Ishikawa (cell line): Measurements from ENCODE around the gene RAD51B.

Source experiments
- CEBPB ChIP-seq: IDR thresholded peaks from 2 replicates; pipeline ENCODE4 v1.6.1; 2012
- CREB1 ChIP-seq: IDR thresholded peaks from 2 replicates; pipeline ENCODE4 v1.6.1; 2012; ENCODE audit warnings: low read depth
- EGR1 ChIP-seq: IDR thresholded peaks from 2 replicates; pipeline ENCODE4 v1.6.1; 2012
- EP300 ChIP-seq: IDR thresholded peaks from 2 replicates; pipeline ENCODE4 v1.6.1; 2012; ENCODE audit warnings: borderline replicate concordance
- FOXM1 ChIP-seq: IDR thresholded peaks from 2 replicates; pipeline ENCODE4 v1.6.1; 2012; ENCODE audit warnings: low read depth, borderline replicate concordance
- NFIC ChIP-seq: IDR thresholded peaks from 2 replicates; pipeline ENCODE4 v1.6.1; 2012
- RAD21 ChIP-seq: IDR thresholded peaks from 2 replicates; pipeline ENCODE4 v1.6.1; 2012; ENCODE audit warnings: low read depth
- TAF1 ChIP-seq: IDR thresholded peaks from 2 replicates; pipeline ENCODE4 v1.6.1; 2012; ENCODE audit warnings: low read depth, mild to moderate bottlenecking
- TCF12 ChIP-seq: IDR thresholded peaks from 2 replicates; pipeline ENCODE4 v1.6.1; 2012; ENCODE audit warnings: low read depth
- TEAD4 ChIP-seq: IDR thresholded peaks from 2 replicates; pipeline ENCODE4 v1.6.1; 2012
- YY1 ChIP-seq: IDR thresholded peaks from 2 replicates; pipeline ENCODE4 v1.6.1; 2012; ENCODE audit warnings: low read depth
- ZBTB7A ChIP-seq: IDR thresholded peaks from 2 replicates; pipeline ENCODE4 v1.6.1; 2012; ENCODE audit warnings: low read depth
- TF ChIP-seq, protein P1 (sequence below): IDR thresholded peaks from 2 replicates; pipeline ENCODE4 v1.6.1; 2012; ENCODE audit warnings: low read depth, mild to moderate bottlenecking
- TF ChIP-seq, protein P2 (sequence below): IDR thresholded peaks from 2 replicates; pipeline ENCODE4 v1.6.1; 2012
- TF ChIP-seq, protein P3 (sequence below): IDR thresholded peaks from 2 replicates; pipeline ENCODE4 v1.6.1; 2012

Gene RAD51B

DNA sequence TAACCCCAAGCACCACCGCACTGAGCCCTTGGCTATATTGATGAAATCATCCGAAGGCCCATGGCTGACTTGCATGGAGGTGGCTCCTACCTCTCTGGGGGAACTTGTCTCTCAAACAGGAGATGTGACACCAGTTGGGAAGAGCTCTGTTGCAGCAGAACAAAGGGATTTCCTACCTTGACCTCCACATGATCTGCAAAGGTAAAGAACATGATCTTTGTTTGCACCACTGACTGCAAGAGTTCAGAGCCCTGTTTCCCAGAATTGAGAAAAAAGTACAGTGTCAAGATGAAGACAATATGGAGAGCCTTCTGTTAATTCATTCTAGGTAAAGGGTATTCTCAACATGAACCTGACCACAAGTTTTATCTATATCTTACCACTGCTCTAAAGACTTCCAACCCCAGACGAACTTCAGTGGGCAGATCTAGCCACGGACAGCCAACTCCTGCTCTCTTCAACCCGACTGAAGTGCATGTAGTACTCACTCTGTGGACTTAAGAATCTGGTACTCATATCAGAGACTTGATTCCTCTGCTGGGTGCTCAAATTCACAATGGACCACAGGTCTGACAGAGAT is 35.2 kb upstream of the RAD51B start:
- TF ChIP-seq EP300 (no peak), CREB1 (no peak)
- TF ChIP-seq, protein P1, sequence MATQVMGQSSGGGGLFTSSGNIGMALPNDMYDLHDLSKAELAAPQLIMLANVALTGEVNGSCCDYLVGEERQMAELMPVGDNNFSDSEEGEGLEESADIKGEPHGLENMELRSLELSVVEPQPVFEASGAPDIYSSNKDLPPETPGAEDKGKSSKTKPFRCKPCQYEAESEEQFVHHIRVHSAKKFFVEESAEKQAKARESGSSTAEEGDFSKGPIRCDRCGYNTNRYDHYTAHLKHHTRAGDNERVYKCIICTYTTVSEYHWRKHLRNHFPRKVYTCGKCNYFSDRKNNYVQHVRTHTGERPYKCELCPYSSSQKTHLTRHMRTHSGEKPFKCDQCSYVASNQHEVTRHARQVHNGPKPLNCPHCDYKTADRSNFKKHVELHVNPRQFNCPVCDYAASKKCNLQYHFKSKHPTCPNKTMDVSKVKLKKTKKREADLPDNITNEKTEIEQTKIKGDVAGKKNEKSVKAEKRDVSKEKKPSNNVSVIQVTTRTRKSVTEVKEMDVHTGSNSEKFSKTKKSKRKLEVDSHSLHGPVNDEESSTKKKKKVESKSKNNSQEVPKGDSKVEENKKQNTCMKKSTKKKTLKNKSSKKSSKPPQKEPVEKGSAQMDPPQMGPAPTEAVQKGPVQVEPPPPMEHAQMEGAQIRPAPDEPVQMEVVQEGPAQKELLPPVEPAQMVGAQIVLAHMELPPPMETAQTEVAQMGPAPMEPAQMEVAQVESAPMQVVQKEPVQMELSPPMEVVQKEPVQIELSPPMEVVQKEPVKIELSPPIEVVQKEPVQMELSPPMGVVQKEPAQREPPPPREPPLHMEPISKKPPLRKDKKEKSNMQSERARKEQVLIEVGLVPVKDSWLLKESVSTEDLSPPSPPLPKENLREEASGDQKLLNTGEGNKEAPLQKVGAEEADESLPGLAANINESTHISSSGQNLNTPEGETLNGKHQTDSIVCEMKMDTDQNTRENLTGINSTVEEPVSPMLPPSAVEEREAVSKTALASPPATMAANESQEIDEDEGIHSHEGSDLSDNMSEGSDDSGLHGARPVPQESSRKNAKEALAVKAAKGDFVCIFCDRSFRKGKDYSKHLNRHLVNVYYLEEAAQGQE, result no peak

DNA sequence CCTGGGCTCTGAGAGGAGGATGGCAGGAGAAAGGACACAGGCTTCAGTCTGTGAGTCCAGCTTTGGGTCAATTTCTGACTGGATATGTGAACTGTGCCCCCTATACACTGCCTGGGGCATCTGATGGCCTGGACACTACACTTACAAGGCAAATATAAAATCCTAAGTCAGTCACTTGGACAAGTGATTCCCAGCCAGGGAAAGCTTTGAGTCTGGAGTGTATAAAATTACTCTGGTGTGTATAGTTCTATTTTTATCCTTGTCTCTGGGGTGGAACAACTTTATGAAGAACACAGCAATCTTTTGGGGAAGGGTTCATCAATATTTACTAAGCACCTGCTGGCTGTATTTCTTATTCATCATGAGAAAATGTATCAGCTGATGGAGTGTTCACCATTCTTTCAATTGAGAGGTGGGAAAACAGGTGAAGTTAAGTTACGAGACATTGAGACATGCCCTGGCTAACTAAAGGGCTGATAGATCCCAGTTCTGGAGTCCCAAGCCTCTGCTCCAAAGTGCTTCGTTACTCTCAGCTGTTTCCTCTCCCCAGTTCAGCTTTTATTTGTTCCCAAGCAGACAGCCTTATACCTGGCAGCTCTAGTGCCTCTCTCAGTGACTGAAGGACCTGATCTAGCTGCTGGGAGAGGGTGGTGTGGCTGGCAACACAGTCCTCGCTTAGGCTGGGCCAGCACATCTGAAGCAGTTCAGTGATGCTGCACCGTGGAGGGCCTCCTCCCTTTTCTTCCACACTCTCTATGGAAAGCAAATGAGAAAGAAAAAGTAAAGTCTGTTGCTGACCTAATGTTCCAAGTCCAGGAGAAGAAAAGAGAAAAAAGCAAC is 34.1 kb upstream of the RAD51B start:
- no peak for TF ChIP-seq NFIC
- TF ChIP-seq TAF1, result no peak
- TF ChIP-seq EGR1, result no peak
- no peak for TF ChIP-seq CEBPB
- no peak for TF ChIP-seq CREB1
- no peak for TF ChIP-seq EP300
- no peak for TF ChIP-seq TEAD4
- TF ChIP-seq ZBTB7A, result no peak
- TF ChIP-seq, protein P2, sequence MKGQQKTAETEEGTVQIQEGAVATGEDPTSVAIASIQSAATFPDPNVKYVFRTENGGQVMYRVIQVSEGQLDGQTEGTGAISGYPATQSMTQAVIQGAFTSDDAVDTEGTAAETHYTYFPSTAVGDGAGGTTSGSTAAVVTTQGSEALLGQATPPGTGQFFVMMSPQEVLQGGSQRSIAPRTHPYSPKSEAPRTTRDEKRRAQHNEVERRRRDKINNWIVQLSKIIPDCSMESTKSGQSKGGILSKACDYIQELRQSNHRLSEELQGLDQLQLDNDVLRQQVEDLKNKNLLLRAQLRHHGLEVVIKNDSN, result no peak
- no peak for TF ChIP-seq FOXM1
- TF ChIP-seq, protein P3, sequence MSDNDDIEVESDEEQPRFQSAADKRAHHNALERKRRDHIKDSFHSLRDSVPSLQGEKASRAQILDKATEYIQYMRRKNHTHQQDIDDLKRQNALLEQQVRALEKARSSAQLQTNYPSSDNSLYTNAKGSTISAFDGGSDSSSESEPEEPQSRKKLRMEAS, result no peak
- no peak for TF ChIP-seq YY1
- TF ChIP-seq, protein P1, result no peak

DNA sequence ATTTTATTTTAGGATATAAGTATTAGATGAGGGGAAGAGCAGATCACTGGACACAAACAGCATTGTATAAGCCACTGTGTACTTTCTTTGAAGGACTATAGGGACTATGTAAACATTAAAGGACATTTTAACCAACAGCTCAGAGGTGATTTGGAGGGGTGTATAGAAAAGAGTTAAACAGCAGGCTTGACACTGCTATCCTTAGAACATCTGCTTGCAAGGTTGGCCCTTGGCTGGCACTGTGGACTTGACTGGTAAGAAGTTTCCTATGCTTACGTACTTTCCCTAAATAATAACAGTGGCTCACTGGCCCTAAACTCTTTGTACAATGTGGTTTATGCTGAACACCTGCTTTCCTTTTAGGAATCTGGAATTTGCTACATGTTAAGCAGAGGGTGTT is 31.9 kb upstream of the RAD51B start:
- TF ChIP-seq NFIC (no peak), YY1 (no peak), TAF1 (no peak), TEAD4 (no peak), RAD21 (no peak), EGR1 (no peak), EP300 (no peak), ZBTB7A (no peak), CREB1 (no peak), FOXM1 (no peak), CEBPB (no peak), TCF12 (no peak)
- TF ChIP-seq, protein P1, result no peak
- TF ChIP-seq, protein P3, result no peak
- TF ChIP-seq, protein P2, result no peak

DNA sequence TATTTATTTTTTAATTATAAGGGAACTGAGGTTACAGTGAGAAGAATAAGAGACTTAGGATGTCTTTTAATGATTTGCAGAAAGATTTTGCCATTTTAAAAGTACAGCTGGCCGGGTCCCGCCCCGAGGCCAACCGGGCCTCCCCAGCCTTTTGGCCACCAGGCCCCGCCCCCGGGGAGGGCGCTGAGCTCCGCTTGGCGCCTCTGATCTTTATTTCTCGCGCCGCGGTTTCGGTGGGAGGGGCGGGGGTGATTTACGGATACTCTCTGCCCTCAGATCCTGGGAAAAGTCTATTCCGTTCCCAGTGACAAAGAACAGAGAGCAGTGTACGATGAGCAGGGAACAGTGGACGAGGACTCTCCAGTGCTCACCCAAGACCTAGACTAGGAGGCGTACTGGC is 20.8 kb upstream of the RAD51B start:
- TF ChIP-seq, protein P3, result no peak
